Thoracic aorta (tissue), 2 donors: ENCODE results near the gene PRR7. TPM values are rescaled to one million over a fixed set of nuclear protein-coding genes. Genes with fewer than 3 reads are reported as not detected.

Source experiments
- ATAC-seq: fragments of 150-250 bp; one replicate; pipeline ENCODE4 v1.8.0; 2017; ENCODE audit warnings: low read depth; ENCODE audit not compliant: insufficient number of reproducible peaks, low FRiP score
- DNase-seq: peaks from one replicate; pipeline ENCODE4 v3.0.0-alpha.2; 2020; ENCODE audit warnings: low spot score
- H3K27ac ChIP-seq, 2 donors: fragments of 200-600 bp; sonication (generic); 1 replicate in 1 of 2; 2 replicates in 1 of 2; pipeline ENCODE4 v1.5.1; 2016; ENCODE audit warnings: mild to moderate bottlenecking in 2 of 2, moderate library complexity in 2 of 2
- H3K27me3 ChIP-seq: fragments of 200-600 bp; sonication (generic); replicated peaks from 2 replicates; pipeline ENCODE4 v1.6.0; 2016; ENCODE audit warnings: mild to moderate bottlenecking; ENCODE audit not compliant: insufficient read depth
- H3K36me3 ChIP-seq: fragments of 200-600 bp; sonication (generic); one replicate; pipeline ENCODE4 v1.5.1; 2016
- H3K4me1 ChIP-seq, 2 donors: fragments of 200-600 bp; sonication (generic); 1 replicate in 1 of 2; 2 replicates in 1 of 2; pipeline versions ENCODE4 v1.5.1 to v1.6.0; 2016; ENCODE audit warnings: low read depth in 2 of 2, mild to moderate bottlenecking in 1 of 2; ENCODE audit not compliant: control insufficient read depth in 1 of 2
- H3K4me3 ChIP-seq: fragments of 200-600 bp; sonication (generic); 2 replicates; pipeline ENCODE4 v1.5.1; 2016; ENCODE audit warnings: mild to moderate bottlenecking
- H3K9me3 ChIP-seq: fragments of 200-600 bp; sonication (generic); 2 replicates; pipeline ENCODE4 v1.5.1; 2016
- CTCF ChIP-seq: fragments of 200-600 bp; sonication (generic); IDR thresholded peaks from one replicate; pipeline ENCODE4 v1.5.1; 2019; ENCODE audit warnings: antibody characterized with exemption
- total RNA-seq, 2 donors: library from RNA; depleted of rRNA; stranded (reverse); fragments of >200 nt; gene quantifications; one replicate each; pipeline versions ENCODE4 v1.1.0 to v1.2.3, GENCODE V29; 2016

The PRR7 gene
- total RNA-seq, 2 donors from 2014 or later, result 4.1 to 11.0 TPM

DNA sequence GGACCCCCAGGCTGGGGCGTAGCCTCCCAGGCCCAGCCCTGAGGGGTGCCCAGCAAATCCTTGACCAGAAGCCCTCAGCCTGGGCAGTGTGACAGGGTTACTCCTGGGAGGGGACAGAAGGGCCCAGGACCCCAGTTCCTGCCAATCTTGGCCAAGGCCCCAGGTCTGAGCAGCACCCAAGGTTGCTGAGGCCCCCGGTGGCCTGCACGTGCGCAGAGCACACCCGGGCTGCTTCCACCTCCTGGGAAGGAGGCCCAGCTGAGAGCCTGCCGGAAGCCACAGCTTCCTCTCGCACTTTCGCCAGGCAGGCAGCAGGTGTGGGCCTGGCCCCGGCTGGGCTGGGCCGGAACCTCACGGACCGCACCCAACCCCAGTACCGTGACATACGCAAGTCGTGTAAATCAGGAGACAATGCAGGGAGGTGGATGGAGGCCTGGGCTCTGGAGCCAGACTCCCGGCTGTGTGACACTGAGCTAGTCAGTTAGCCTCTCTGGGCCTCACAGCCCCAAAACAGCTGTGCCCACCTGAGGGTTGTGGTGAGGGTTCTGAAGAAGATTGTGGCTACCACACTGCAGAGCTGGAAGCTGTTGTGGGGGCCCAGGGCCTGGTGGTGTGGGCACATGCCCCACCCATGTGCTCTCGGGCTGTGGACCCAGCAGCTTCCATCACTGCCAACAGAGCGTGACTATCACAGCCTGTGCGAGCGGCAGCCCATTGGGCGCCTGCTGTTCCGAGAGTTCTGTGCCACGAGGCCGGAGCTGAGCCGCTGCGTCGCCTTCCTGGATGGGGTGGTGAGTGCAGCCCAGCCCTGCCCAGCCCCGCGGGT lies 15.1 kb upstream of the PRR7 start:
- Histone ChIP-seq H3K27ac (no peak overlapping the region), H3K9me3 (no peaks in the 10 kb centered on the region), H3K4me3 (no peak overlapping the region), H3K4me1 (peaks cover 9 to 40% of the 10 kb centered on the region in 2 donors), H3K36me3 (peaks cover 41% of the 10 kb centered on the region), H3K27me3 (no peaks in the 10 kb centered on the region)
- TF ChIP-seq CTCF, result no peak
- no peak for DNase-seq
- no peak for ATAC-seq

- peaks cover 45% of the 10 kb centered on the region for H3K36me3 ChIP-seq
- ATAC-seq, result no peak
These were observed 14.3 kb upstream of the PRR7 start for GRCh38 chr5:177432143-177432838.

GRCh38 chr5:177432839-177433657 lies 13.6 kb upstream of the PRR7 start:
- no peak for TF ChIP-seq CTCF
- no peak overlapping the region for H3K27ac ChIP-seq
- H3K9me3 ChIP-seq, result no peaks in the 10 kb centered on the region
- peaks cover 50% of the 10 kb centered on the region for H3K36me3 ChIP-seq
- DNase-seq, result no peak
- no peak overlapping the region for H3K4me3 ChIP-seq
- ATAC-seq, result no peak
- peaks cover 0 to 28% of the 10 kb centered on the region in 2 donors for H3K4me1 ChIP-seq
- no peaks in the 10 kb centered on the region for H3K27me3 ChIP-seq

More at GRCh38 chr5:177432143-177432838, 14.3 kb upstream of the PRR7 start:
- no peaks in the 10 kb centered on the region for H3K9me3 ChIP-seq
- H3K4me3 ChIP-seq, result no peak overlapping the region
- no peak for DNase-seq
- no peak overlapping the region for H3K27ac ChIP-seq
- no peak for TF ChIP-seq CTCF
- no peaks in the 10 kb centered on the region for H3K27me3 ChIP-seq
- H3K4me1 ChIP-seq, result peaks cover 7 to 35% of the 10 kb centered on the region in 2 donors

- Histone ChIP-seq H3K4me1 (peaks cover 0 to 21% of the 10 kb centered on the region in 2 donors), H3K27ac (no peak overlapping the region), H3K27me3 (no peaks in the 10 kb centered on the region), H3K4me3 (no peak overlapping the region), H3K9me3 (no peaks in the 10 kb centered on the region), H3K36me3 (peaks cover 54% of the 10 kb centered on the region)
- no peak for TF ChIP-seq CTCF
- ATAC-seq (no peak), DNase-seq (no peak)
These were observed 12.9 kb upstream of the PRR7 start for GRCh38 chr5:177433658-177434217.
